Ovary (tissue), 3 donors: ENCODE results near the gene HECTD4.

Experiments
- CTCF ChIP-seq, 3 donors: fragments of 450-650 bp in 2 of 3; fragments of 200-600 bp in 1 of 3; IDR thresholded peaks; one replicate each; pipeline versions ENCODE4 v1.5.1 to v1.8.0; 2016 to 2022; ENCODE audit warnings: antibody characterized with exemption in 3 of 3, mild to moderate bottlenecking in 1 of 3
- EP300 ChIP-seq: sonication (generic); formaldehyde crosslinking; IDR thresholded peaks from one replicate; pipeline ENCODE4 v1.6.1; 2017; ENCODE audit warnings: antibody characterized with exemption
- donor health status: DM: no; HTN: no; CAD: no.

- TF ChIP-seq CTCF (IDR thresholded peaks at IDR 0.05) (no peak), EP300 (no peak)
Observed at GRCh38 chr12:112148031-112148513, 234.2 kb downstream of the HECTD4 start.
